Activated CD8-positive, alpha-beta memory T cell treated with anti-CD3 and anti-CD28 coated beads, Interleukin-2, amount 10 ng/mL, durations not matched to agents 7 days and 5 days (primary cell): ENCODE results near the gene ATF7IP2. TPM values are rescaled to one million over a fixed set of nuclear protein-coding genes. Genes with fewer than 3 reads are reported as not detected.

Source experiments
- ATAC-seq: fragments of 150-1000 bp; cut with Tn5 transposase; one replicate; pipeline ENCODE4 v1.10.0; 2021; ENCODE audit warnings: moderate library complexity
- CTCF ChIA-PET: fragments of 350-600 bp; sonication (Branson Sonifier 250); formaldehyde crosslinking; loops from one replicate; lab custom pipeline; 2021; ENCODE audit warnings: antibody characterized with exemption; lab: Charles Lee
- DNase-seq: peaks from one replicate; pipeline ENCODE4 v3.0.0-alpha.2; 2020
- H3K27ac Mint-ChIP-seq: one replicate; pipeline ENCODE4 v1.8.0; 2021; ENCODE audit warnings: mild to moderate bottlenecking, mixed read lengths
- H3K27me3 Mint-ChIP-seq: one replicate; pipeline ENCODE4 v1.8.0; 2021; ENCODE audit warnings: mixed read lengths
- H3K36me3 Mint-ChIP-seq: one replicate; pipeline ENCODE4 v1.8.0; 2021; ENCODE audit warnings: mild to moderate bottlenecking, mixed read lengths
- H3K4me1 Mint-ChIP-seq: one replicate; pipeline ENCODE4 v1.8.0; 2021; ENCODE audit warnings: mixed read lengths
- H3K4me3 Mint-ChIP-seq: one replicate; pipeline ENCODE4 v1.8.0; 2021; ENCODE audit warnings: mild to moderate bottlenecking, moderate library complexity, mixed read lengths
- H3K9me3 Mint-ChIP-seq: one replicate; pipeline ENCODE4 v1.8.0; 2022; ENCODE audit warnings: low read depth, mixed read lengths
- total RNA-seq, 2 experiments: library from RNA; stranded (reverse); gene quantifications; one replicate each; pipeline ENCODE4 v1.2.3, GENCODE V29; 2021

ATF7IP2 gene
- total RNA-seq, 2 experiments from 2014 or later: 17.7 to 18.7 TPM

DNA sequence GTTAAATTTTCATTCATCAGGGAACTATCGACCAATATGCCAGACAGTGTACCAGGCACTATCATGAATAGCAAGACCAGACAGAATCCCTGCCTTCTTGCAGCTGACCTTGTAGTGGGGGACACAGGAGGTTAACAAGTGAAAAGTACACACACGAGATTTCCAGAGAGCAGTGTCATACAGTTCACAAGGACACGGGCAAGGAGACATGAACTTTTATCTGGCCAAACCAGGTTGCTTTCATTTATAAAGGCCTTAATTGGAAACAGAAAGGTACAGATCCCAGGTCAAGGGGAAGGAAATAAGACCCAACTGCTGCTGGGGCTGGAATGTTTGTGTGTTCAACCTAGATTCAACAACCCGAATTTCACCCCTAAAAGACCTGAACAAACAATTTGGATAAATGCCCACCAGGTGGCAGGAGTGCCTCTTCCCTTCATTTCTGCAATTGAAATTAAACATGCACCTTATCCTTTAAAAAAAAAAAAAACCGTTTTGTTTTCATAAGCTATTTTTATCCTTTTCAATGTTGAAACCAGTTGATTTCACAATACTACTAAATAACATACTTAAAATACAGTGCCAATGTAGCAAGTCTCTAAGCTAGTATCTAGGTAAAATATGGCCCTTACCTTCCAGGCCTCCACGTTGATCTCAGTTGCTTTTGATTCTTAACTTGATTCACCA is 128.7 kb downstream of the ATF7IP2 start:
- no peaks in the 10 kb centered on the region for H3K9me3 Mint-ChIP-seq

DNA sequence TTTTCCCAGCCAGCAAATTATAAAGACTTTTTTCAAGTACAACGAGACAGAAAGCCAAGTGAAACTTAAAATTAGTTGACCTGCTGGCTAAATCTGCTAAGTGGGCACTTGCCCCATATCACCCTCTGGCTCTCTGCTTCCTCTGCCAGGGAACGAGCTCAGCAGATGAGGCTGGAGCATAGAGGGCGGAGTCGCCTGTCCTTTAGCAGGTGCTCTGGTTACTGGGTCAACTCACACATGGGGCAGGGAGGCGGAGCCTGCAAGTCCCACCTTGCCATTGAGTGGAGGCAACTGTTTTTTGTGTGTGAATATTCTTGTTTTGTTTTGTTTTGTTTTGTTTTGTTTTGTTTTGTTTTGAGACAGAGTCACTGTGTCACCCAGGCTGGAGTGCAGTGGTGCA is 132.0 kb downstream of the ATF7IP2 start:
- Mint-ChIP-seq H3K27me3 (peaks cover 16% of the 10 kb centered on the region), H3K4me1 (peaks cover 3% of the 10 kb centered on the region), H3K4me3 (no peak overlapping the region), H3K36me3 (no peaks in the 10 kb centered on the region), H3K27ac (no peak overlapping the region), H3K9me3 (no peaks in the 10 kb centered on the region)
- no peak for DNase-seq
- no peak for ATAC-seq
- CTCF ChIA-PET: interaction anchor here (1.2 to 1.4 kb wide), 2 partner anchors 203 to 219 kb away, joined by 4 read pairs; no protein-coding TSS in a partner anchor

More for the DNA sequence above, 128.7 kb downstream of the ATF7IP2 start:
- no peak overlapping the region for H3K27ac Mint-ChIP-seq
- H3K27me3 Mint-ChIP-seq: peaks cover 18% of the 10 kb centered on the region
- CTCF ChIA-PET: interaction anchor here (0.6 to 5.3 kb wide), 22 partner anchors 11 to 477 kb away, joined by 3 to 66 read pairs (median 4); partner anchors contain the start of gene NUBP1
- no peaks in the 10 kb centered on the region for H3K36me3 Mint-ChIP-seq
- peaks cover 3% of the 10 kb centered on the region for H3K4me1 Mint-ChIP-seq
- ATAC-seq: no peak
- no peak overlapping the region for H3K4me3 Mint-ChIP-seq
- DNase-seq: peak; percentile 57

DNA sequence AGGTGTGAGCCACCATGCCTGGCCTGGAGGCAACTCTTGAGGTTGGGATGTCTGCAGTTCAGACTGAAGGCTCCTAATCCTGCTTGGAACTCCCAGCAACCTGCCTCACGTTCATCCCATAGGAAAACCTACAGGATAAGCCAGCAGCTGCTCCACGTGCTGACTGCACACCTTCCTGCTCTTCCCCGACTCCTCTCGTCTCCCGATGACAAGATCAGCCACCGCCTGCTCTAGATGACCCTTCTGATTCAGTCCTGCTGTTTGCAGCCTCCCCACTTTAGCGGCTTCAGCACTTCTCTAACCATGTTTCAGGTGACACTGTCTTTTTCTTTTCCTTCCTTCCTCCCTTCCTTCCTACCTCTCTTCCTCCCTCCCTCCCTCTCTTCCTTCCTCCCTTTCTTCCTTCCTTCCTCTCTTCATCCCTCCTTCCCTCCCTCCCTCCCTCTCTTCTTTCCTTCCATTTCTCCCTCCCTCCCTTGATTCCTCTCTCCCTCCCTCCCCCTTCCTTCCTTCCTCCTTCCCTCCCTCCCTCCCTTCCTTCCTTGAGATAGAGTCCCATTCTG is 132.7 kb downstream of the ATF7IP2 start:
- Mint-ChIP-seq H3K4me3 (no peak overlapping the region), H3K9me3 (no peaks in the 10 kb centered on the region), H3K27ac (no peak overlapping the region), H3K27me3 (peaks cover 12% of the 10 kb centered on the region), H3K4me1 (peaks cover 4% of the 10 kb centered on the region), H3K36me3 (no peaks in the 10 kb centered on the region)
- ATAC-seq (no peak), DNase-seq (no peak)
- CTCF ChIA-PET: no interaction called here

GRCh38 chr16:10519297-10519696 is 133.4 kb downstream of the ATF7IP2 start:
- no peak for ATAC-seq
- DNase-seq: no peak
- H3K9me3 Mint-ChIP-seq: no peaks in the 10 kb centered on the region
- H3K4me1 Mint-ChIP-seq: peaks cover 4% of the 10 kb centered on the region
- H3K36me3 Mint-ChIP-seq: no peaks in the 10 kb centered on the region
- peaks cover 4% of the 10 kb centered on the region for H3K27me3 Mint-ChIP-seq
- CTCF ChIA-PET: no interaction called here
- H3K4me3 Mint-ChIP-seq: no peak overlapping the region
- no peak overlapping the region for H3K27ac Mint-ChIP-seq

DNA sequence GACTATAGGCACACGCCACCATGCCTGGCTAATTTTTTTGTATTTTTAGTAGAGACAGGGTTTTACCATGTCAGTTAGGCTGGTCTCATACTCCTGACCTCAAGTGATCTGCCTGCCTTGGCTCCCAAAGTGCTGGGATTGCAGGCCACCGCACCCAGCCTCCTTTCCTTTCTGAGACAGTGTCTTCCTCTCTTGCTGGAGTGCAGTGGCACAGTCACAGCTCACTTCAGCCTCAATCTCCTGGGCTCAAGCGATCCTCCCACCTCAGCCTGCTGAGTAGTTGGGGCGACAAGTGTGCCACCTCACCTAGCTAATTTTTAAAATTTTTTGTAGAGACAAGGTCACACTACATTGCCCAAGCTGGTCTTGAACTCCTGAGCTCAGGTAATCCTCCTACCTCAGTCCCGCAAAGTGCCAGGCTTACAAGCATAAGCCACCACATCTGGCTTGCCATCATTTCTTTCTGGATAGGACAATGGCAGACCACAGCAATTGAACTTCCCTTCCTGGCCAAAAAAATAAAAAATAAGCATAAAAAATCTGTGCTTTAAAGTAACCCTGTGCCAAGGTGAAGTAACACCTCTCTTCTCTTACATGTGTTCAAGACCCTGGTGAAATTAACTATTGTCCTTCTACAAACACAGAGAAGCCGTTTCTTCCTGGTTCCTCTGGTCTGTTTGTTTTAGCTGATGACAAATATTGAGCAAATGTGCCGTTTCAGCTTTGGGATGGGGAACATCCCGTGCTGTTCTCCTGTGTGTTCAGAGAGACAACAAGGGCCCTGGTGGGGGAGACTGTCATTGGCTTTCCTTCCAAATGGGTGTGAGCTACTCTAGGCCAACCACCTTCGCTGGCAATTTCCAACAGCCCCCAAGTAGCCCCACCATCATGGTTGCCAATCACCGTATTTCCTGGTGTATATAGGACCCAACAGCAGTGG is 134.3 kb downstream of the ATF7IP2 start:
- CTCF ChIA-PET: interaction anchor here (0.9 to 2.1 kb wide), 4 partner anchors 10 to 224 kb away, joined by 3 to 5 read pairs (median 4); partner anchors contain the start of gene NUBP1
- H3K9me3 Mint-ChIP-seq: no peaks in the 10 kb centered on the region
- peaks cover 2% of the 10 kb centered on the region for H3K27me3 Mint-ChIP-seq

DNA sequence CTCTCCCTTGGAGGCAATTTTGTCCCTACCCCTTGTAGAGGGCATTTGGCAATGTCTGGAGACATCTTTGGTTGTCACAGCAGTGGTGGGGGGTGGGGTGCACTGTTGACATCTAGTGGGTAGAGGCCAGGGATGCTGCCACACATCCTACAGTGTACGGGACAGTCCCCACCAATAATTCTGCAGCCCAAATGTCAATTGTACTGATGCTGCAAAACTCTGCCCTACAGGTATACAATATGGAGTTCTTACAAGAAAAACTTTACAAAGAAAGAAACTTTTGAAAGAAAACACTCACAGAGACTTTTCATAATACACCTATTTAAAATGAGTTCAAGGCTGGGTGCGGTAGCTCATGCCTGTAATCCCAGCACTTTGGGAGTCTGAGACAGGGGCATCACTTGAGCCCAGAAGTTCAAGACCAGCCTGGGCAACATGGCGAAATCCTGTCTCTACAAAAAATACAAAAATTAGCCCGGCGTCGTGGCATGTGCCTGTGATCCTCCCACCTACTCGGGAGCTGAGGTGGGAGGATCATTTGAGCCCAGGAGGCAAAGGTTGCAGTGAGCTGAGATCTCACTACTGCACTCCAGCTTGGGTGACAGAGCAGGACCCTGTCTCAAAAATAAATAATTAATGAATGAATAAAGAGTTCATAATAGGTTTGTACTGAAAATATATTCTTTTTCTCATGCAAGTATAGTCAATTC is 135.2 kb downstream of the ATF7IP2 start:
- Mint-ChIP-seq H3K27ac (no peak overlapping the region), H3K9me3 (no peaks in the 10 kb centered on the region), H3K27me3 (peaks cover 2% of the 10 kb centered on the region), H3K4me3 (no peak overlapping the region), H3K36me3 (no peaks in the 10 kb centered on the region), H3K4me1 (peaks cover 4% of the 10 kb centered on the region)
- ATAC-seq (no peak), DNase-seq (no peak)
- CTCF ChIA-PET: interaction anchor here (0.9 to 2.1 kb wide), 6 partner anchors 9 to 398 kb away, joined by 3 to 5 read pairs (median 3); partner anchors contain the start of gene NUBP1

More for the DNA sequence above, 134.3 kb downstream of the ATF7IP2 start:
- DNase-seq: no peak
- H3K4me1 Mint-ChIP-seq: peaks cover 4% of the 10 kb centered on the region
- no peaks in the 10 kb centered on the region for H3K36me3 Mint-ChIP-seq
- ATAC-seq: no peak
- no peak overlapping the region for H3K27ac Mint-ChIP-seq
- H3K4me3 Mint-ChIP-seq: no peak overlapping the region

DNA sequence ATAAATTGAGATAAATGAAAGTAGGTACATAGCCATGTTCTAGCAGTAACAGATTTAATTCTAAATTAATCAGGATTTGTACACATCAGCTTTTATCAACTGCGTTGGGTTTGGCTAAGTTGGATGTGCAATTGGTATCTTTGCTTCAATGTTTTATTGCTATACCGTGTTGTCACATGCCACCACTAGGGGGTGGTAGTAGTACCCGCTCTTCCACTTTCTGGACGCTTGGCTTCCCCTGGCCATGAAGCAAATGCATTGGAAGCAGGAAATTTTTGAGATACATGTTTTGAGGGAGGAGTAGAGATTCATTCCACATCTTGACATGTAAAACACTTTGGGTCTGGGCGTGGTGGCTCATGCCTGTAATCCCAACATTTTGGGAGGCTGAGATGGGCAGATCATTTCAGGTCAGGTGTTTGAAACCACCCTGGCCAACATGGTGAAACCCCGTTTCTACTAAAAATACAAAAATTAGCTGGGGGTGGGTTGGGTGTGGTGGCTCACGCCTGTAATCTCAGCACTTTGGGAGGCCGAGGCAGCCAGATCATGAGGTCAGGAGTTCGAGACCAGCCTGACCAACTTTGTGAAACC is 135.9 kb downstream of the ATF7IP2 start:
- peaks cover 4% of the 10 kb centered on the region for H3K4me1 Mint-ChIP-seq
- no peak overlapping the region for H3K4me3 Mint-ChIP-seq
- CTCF ChIA-PET: interaction anchor here (0.9 to 2.1 kb wide), 6 partner anchors 8 to 397 kb away, joined by 3 to 5 read pairs (median 3); partner anchors contain the start of gene NUBP1
- H3K9me3 Mint-ChIP-seq: no peaks in the 10 kb centered on the region
- DNase-seq (no peak), ATAC-seq (peak; percentile 33)
- H3K36me3 Mint-ChIP-seq: no peaks in the 10 kb centered on the region
- H3K27me3 Mint-ChIP-seq: peaks cover 2% of the 10 kb centered on the region
- no peak overlapping the region for H3K27ac Mint-ChIP-seq

GRCh38 chr16:10522966-10523365 is 137.1 kb downstream of the ATF7IP2 start:
- Mint-ChIP-seq H3K27me3 (peaks cover 2% of the 10 kb centered on the region), H3K9me3 (no peaks in the 10 kb centered on the region)

DNA sequence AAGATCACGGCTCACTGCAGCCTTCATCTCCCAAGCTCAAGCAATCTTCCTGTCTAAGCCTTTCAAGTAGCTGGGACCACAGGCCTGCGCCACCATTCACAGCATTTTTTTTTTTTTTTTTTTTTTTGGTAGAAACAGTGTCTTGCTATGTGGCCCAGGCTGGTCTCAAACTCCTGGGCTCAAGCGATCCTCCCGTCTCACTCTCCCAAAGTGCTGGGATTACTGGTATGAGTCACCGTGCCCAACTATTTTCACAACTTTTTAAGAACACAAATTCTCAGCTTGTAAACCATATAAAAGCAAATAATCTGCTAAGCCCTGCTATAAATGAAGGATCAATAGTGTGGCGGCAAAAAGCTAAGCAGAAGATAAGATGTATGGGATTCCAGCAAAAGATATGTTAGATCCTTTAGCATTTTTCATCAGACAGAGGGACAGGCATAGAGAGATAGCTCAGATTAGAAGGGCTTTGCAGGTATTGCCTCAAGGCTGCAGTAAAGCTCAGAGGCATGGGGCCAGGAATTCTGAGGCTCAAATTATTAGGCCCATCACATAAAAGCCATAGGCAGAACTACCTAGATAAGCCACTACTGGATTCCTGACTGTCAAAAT is 139.5 kb downstream of the ATF7IP2 start:
- Mint-ChIP-seq H3K4me3 (no peak overlapping the region), H3K27ac (no peak overlapping the region), H3K4me1 (peaks cover 6% of the 10 kb centered on the region), H3K36me3 (no peaks in the 10 kb centered on the region), H3K9me3 (no peaks in the 10 kb centered on the region), H3K27me3 (peaks cover 2% of the 10 kb centered on the region)
- no peak for DNase-seq
- no peak for ATAC-seq
- CTCF ChIA-PET: interaction anchor here (0.7 kb wide), 1 partner anchor 10 kb away, joined by 3 read pairs; no protein-coding TSS in a partner anchor

More at GRCh38 chr16:10522966-10523365, 137.1 kb downstream of the ATF7IP2 start:
- DNase-seq (no peak), ATAC-seq (no peak)
- no peaks in the 10 kb centered on the region for H3K36me3 Mint-ChIP-seq
- no peak overlapping the region for H3K4me3 Mint-ChIP-seq
- peaks cover 4% of the 10 kb centered on the region for H3K4me1 Mint-ChIP-seq
- H3K27ac Mint-ChIP-seq: no peak overlapping the region
- CTCF ChIA-PET: interaction anchor here (0.7 to 1.0 kb wide), 4 partner anchors 9 to 214 kb away, joined by 3 to 4 read pairs (median 3); no protein-coding TSS in a partner anchor

DNA sequence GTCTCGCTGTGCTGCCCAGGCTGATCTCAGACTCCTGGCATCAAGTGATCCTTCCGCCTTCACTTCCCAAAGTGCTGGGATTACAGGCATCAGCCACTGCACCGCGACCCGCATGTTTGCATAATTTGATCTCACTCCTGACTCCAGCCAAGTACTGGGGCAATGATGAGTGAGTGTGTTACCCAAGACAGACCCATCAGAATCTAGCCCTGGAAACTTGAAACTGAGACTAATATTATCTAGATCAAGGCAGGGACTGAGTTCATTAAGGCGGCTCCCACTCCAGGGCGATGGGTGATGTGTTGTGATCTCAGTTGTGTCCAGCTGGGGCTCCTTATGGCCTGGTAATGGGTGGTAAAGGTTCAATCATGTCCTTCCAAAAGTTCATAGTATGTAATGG is 141.1 kb downstream of the ATF7IP2 start:
- Mint-ChIP-seq H3K9me3 (no peaks in the 10 kb centered on the region), H3K4me1 (peaks cover 4% of the 10 kb centered on the region), H3K27ac (no peak overlapping the region), H3K27me3 (no peaks in the 10 kb centered on the region), H3K36me3 (no peaks in the 10 kb centered on the region), H3K4me3 (no peak overlapping the region)
- no peak for DNase-seq
- CTCF ChIA-PET: no interaction called here
- ATAC-seq: no peak

DNA sequence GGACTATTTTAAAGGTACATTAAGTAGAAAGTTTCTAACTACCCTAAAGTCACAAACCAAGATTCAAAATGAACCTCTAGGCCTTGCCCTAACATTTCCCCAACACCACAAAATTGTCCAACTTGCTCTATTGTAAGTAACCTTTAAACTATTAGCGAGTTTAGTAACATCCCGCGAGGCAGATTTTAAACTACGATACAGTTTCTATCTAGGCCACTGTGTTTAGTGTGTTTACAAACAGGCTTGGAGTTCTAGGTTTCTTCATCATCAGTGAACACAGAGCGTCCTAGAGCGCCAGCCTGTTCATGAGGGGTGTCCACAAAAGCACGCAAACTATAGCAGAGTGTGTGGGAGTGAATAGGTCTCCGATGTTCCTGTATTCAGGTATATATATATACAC is 142.8 kb downstream of the ATF7IP2 start:
- Mint-ChIP-seq H3K9me3 (no peaks in the 10 kb centered on the region), H3K36me3 (no peaks in the 10 kb centered on the region), H3K4me3 (no peak overlapping the region), H3K27me3 (no peaks in the 10 kb centered on the region), H3K4me1 (peaks cover 2% of the 10 kb centered on the region), H3K27ac (no peak overlapping the region)
- CTCF ChIA-PET: no interaction called here
- DNase-seq (no peak), ATAC-seq (no peak)
